Neural progenitor cell (in vitro differentiated cells): ENCODE data around the gene EDN3. TPM values are rescaled to one million over a fixed set of nuclear protein-coding genes. Genes with fewer than 3 reads are reported as not detected.
"Not testable (repeated sequence)": the region's sequence is repeated elsewhere in the genome, so short reads cannot be mapped to it uniquely, and the experiment has no call there.

Source experiments
- DNase-seq: peaks from one replicate; pipeline ENCODE4 v3.0.0-alpha.2; 2016; ENCODE audit warnings: low spot score
- H2AFZ ChIP-seq: fragments of 200-600 bp; sonication (generic); replicated peaks from 2 replicates; pipeline ENCODE4 v1.6.1; 2016; ENCODE audit warnings: antibody characterized with exemption
- H3F3A ChIP-seq: fragments of 200-600 bp; sonication (generic); 2 replicates; pipeline ENCODE4 v1.6.1; 2016; ENCODE audit warnings: antibody characterized with exemption, low read depth
- H3K27ac ChIP-seq: fragments of 200-600 bp; sonication (generic); 2 replicates; pipeline ENCODE4 v1.5.1; 2016; ENCODE audit warnings: mild to moderate bottlenecking
- H3K27me3 ChIP-seq: fragments of 200-600 bp; sonication (generic); 2 replicates; pipeline ENCODE4 v1.6.1; 2016; ENCODE audit warnings: mild to moderate bottlenecking, moderate library complexity
- H3K36me3 ChIP-seq: fragments of 200-600 bp; sonication (generic); 2 replicates; pipeline ENCODE4 v1.5.1; 2016
- H3K4me1 ChIP-seq: fragments of 200-600 bp; sonication (generic); 2 replicates; pipeline ENCODE4 v1.6.1; 2016; ENCODE audit warnings: mixed run types
- H3K4me2 ChIP-seq: fragments of 200-600 bp; sonication (generic); 2 replicates; pipeline ENCODE4 v1.6.1; 2016
- H3K4me3 ChIP-seq: fragments of 200-600 bp; sonication (generic); 2 replicates; pipeline ENCODE4 v1.5.1; 2016
- H3K79me2 ChIP-seq: fragments of 200-600 bp; sonication (generic); 2 replicates; pipeline ENCODE4 v1.6.1; 2016; ENCODE audit warnings: low read depth
- H3K9ac ChIP-seq: fragments of 200-600 bp; sonication (generic); 2 replicates; pipeline ENCODE4 v1.6.1; 2016
- H3K9me3 ChIP-seq: fragments of 200-600 bp; sonication (generic); 2 replicates; pipeline ENCODE4 v1.5.1; 2016; ENCODE audit warnings: low read depth
- H4K20me1 ChIP-seq: fragments of 200-600 bp; sonication (generic); 2 replicates; pipeline ENCODE4 v1.6.1; 2016; ENCODE audit warnings: low read depth
- H3K27ac Mint-ChIP-seq: 3 replicates; pipeline ENCODE4 v1.8.0; 2021; ENCODE audit warnings: mixed read lengths
- H3K27me3 Mint-ChIP-seq: 2 replicates; pipeline ENCODE4 v1.8.0; 2022; ENCODE audit warnings: low read depth, mild to moderate bottlenecking, inconsistent platforms, moderate library complexity, mixed read lengths; ENCODE audit not compliant: insufficient read depth
- H3K36me3 Mint-ChIP-seq: 3 replicates; pipeline ENCODE4 v1.8.0; 2021; ENCODE audit warnings: mixed read lengths
- H3K4me1 Mint-ChIP-seq: 3 replicates; pipeline ENCODE4 v1.8.0; 2021; ENCODE audit warnings: mixed read lengths
- H3K4me3 Mint-ChIP-seq: 3 replicates; pipeline ENCODE4 v1.8.0; 2021; ENCODE audit warnings: mild to moderate bottlenecking, moderate library complexity, mixed read lengths
- H3K9me3 Mint-ChIP-seq: 3 replicates; pipeline ENCODE4 v1.8.0; 2020; ENCODE audit warnings: mixed read lengths
- EZH2 ChIP-seq: fragments of 200-600 bp; sonication (generic); IDR thresholded peaks from 2 replicates; pipeline ENCODE4 v1.6.1; 2017; ENCODE audit warnings: antibody characterized with exemption, mild to moderate bottlenecking, moderate library complexity
- EZH2phosphoT487 ChIP-seq: fragments of 200-600 bp; sonication (generic); IDR thresholded peaks from 2 replicates; pipeline ENCODE4 v1.6.1; 2017; ENCODE audit warnings: antibody characterized with exemption
- total RNA-seq: library from RNA; depleted of rRNA; stranded (reverse); fragments of >200 nt; gene quantifications from 2 replicates; pipeline ENCODE4 v1.2.3, GENCODE V29; 2015; ENCODE audit warnings: low replicate concordance
- TF ChIP-seq, protein P1 (sequence below): fragments of 200-600 bp; sonication (generic); IDR thresholded peaks from 2 replicates; pipeline ENCODE4 v1.5.1; 2017; ENCODE audit warnings: antibody characterized with exemption, mild to moderate bottlenecking

Gene EDN3
- total RNA-seq, 1 donor from 2014 or later = not detected

DNA sequence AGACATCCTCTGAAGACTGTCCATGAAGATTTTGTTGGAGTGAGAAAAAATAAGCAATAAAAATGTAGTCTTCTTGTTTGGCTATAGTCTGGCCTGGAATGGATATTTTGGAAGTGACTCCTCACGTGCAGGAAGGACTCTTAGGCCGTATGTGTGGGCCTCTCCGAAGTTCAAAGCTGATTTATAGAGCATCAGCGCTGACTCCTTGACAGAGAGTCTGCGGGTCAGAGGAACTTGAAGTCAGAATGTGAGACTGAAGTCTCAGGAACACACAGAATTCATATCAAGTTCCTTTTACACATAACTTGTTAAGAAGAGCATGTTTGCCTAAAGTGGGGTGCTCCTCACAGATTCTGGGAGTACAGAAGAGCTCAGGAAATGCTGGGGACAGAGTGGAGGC, 36.1 kb downstream of the EDN3 start:
- no peak overlapping the region for H3K9ac ChIP-seq
- no peak overlapping the region for H3K27ac Mint-ChIP-seq
- H3K27ac ChIP-seq = no peak overlapping the region
- H3K36me3 Mint-ChIP-seq = no peaks in the 10 kb centered on the region
- no peak overlapping the region for H3K4me3 Mint-ChIP-seq
- H3K36me3 ChIP-seq = no peaks in the 10 kb centered on the region
- H3K27me3 Mint-ChIP-seq = peaks cover 11% of the 10 kb centered on the region
- TF ChIP-seq EZH2 (no peak), EZH2phosphoT487 (no peak)
- TF ChIP-seq, protein P1, sequence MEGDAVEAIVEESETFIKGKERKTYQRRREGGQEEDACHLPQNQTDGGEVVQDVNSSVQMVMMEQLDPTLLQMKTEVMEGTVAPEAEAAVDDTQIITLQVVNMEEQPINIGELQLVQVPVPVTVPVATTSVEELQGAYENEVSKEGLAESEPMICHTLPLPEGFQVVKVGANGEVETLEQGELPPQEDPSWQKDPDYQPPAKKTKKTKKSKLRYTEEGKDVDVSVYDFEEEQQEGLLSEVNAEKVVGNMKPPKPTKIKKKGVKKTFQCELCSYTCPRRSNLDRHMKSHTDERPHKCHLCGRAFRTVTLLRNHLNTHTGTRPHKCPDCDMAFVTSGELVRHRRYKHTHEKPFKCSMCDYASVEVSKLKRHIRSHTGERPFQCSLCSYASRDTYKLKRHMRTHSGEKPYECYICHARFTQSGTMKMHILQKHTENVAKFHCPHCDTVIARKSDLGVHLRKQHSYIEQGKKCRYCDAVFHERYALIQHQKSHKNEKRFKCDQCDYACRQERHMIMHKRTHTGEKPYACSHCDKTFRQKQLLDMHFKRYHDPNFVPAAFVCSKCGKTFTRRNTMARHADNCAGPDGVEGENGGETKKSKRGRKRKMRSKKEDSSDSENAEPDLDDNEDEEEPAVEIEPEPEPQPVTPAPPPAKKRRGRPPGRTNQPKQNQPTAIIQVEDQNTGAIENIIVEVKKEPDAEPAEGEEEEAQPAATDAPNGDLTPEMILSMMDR = no peak
- no peaks in the 10 kb centered on the region for H3K9me3 Mint-ChIP-seq
- no peak for DNase-seq
- H3F3A ChIP-seq = no peaks in the 10 kb centered on the region
- H3K79me2 ChIP-seq = no peaks in the 10 kb centered on the region
- H3K9me3 ChIP-seq = no peaks in the 10 kb centered on the region
- H3K4me2 ChIP-seq = no peak overlapping the region
- no peaks in the 10 kb centered on the region for H3K27me3 ChIP-seq
- H3K4me1 ChIP-seq = no peaks in the 10 kb centered on the region
- no peaks in the 10 kb centered on the region for H3K4me1 Mint-ChIP-seq
- no peak overlapping the region for H2AFZ ChIP-seq
- H4K20me1 ChIP-seq = no peaks in the 10 kb centered on the region
- H3K4me3 ChIP-seq = no peak overlapping the region

DNA sequence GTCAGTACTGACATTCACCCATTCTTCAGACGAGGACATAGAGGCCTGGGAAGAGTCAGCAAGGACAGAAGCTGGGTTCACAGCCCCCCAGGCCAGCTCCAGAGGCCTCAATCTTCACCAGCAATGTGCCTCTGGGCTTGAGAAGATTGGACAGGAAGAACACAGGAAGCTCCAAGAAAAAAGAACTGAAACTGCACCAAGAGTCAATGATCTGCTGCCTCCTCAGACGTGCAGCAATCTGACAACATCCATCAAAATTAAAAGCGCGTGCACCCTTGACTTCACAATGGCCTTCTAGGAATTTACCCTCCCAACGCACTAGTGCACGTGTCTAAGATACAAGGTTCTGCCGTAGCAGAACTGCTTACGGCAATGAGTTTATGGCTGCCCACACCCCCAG, 38.0 kb downstream of the EDN3 start:
- H3K27ac ChIP-seq, H3K9ac ChIP-seq, H3K27me3 ChIP-seq, H3K4me1 Mint-ChIP-seq, H3K27ac Mint-ChIP-seq, H3K9me3 ChIP-seq, H3F3A ChIP-seq, H3K4me2 ChIP-seq, H3K4me1 ChIP-seq, H4K20me1 ChIP-seq, DNase-seq, H2AFZ ChIP-seq, H3K36me3 Mint-ChIP-seq, H3K79me2 ChIP-seq, H3K4me3 Mint-ChIP-seq, H3K27me3 Mint-ChIP-seq, H3K9me3 Mint-ChIP-seq, H3K36me3 ChIP-seq, H3K4me3 ChIP-seq: not testable (repeated sequence)

DNA sequence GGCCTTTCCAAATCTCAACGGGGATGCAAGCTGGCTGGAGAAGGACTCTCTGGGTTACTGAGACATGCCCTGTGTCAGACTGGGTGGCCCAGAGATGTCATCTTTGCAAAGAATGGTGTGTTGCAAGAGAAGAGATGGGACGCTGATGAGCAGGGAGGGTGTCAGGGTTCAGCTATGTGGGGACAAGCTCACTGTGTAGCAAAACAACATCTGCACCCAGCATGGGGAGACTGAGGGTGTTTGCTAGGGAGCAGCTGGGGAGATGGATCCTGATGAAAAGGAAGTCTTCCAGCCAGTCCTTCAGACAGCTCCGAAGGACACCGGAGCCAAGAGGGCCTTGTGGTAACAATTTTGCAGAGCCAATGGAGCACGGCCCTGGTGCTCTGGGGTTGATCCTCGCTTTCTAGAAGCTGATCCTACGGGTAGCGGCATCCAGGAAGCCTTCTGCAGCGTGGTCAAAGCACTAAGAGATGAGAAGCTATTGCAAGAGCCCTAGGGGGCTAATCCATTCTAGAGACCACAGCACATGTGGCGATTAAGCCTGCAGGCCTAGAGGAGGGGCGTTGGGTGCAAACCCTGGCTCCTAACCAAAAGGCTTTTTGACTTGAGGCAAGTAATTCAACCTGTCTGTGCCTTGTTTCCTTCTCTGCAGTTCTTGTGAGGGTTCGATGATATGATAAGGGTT, 39.9 kb downstream of the EDN3 start:
- H3F3A ChIP-seq = no peaks in the 10 kb centered on the region
- H3K4me3 ChIP-seq = no peak overlapping the region
- no peaks in the 10 kb centered on the region for H3K4me1 ChIP-seq
- H3K27ac Mint-ChIP-seq = no peak overlapping the region
- H3K27ac ChIP-seq = no peak overlapping the region
- no peaks in the 10 kb centered on the region for H3K9me3 ChIP-seq
- H3K4me3 Mint-ChIP-seq = no peak overlapping the region
- TF ChIP-seq EZH2 (no peak), EZH2phosphoT487 (no peak)
- TF ChIP-seq, protein P1 = no peak
- no peak overlapping the region for H2AFZ ChIP-seq
- H3K79me2 ChIP-seq = no peaks in the 10 kb centered on the region
- no peaks in the 10 kb centered on the region for H3K36me3 Mint-ChIP-seq
- peaks cover 9% of the 10 kb centered on the region for H3K27me3 Mint-ChIP-seq
- no peak overlapping the region for H3K9ac ChIP-seq
- H3K4me1 Mint-ChIP-seq = no peaks in the 10 kb centered on the region
- no peaks in the 10 kb centered on the region for H4K20me1 ChIP-seq
- peaks cover 4% of the 10 kb centered on the region for H3K9me3 Mint-ChIP-seq
- no peak for DNase-seq
- H3K4me2 ChIP-seq = no peak overlapping the region
- H3K36me3 ChIP-seq = no peaks in the 10 kb centered on the region
- no peaks in the 10 kb centered on the region for H3K27me3 ChIP-seq

DNA sequence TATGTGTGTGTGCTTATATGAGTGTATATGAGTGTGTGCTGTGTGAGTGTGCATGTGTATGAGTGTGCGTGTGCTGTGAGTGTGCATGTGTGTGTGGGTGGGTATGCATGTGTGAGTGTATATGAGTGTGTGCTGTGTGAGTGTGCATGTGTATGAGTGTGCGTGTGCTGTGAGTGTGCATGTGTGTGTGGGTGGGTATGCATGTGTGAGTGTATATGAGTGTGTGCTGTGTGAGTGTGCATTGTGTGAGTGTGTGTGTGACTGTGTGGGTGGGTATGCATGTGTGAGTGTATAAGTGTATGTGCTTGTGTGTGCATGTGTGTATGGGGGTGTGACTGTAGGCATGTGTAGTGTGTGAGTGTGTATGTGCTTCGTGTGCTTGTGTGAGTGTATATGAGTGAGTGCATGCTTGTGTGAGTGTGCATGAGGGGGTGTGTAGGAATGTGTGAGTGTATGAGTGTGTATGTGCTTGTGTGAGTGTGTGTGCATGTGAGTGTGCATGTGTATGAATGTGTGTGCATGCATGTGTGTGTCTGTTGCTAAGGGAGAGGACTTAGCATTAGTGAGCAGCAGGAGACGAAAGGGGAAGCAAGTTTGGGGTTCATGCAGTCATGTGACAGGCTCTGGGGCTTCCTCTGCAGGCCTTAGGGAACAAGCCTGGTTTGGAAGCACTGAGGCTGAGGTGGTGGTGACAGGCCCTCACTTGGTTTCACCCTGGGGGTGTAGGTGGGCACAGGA, 41.0 kb downstream of the EDN3 start:
- not testable (repeated sequence) for H3K27me3 ChIP-seq, H2AFZ ChIP-seq, H3K9ac ChIP-seq, H3K4me1 Mint-ChIP-seq, H3F3A ChIP-seq, H3K4me3 Mint-ChIP-seq, H3K27ac Mint-ChIP-seq, DNase-seq, H3K79me2 ChIP-seq, H3K4me1 ChIP-seq, H3K36me3 ChIP-seq, H3K4me2 ChIP-seq, H3K9me3 ChIP-seq, H3K4me3 ChIP-seq, H3K27ac ChIP-seq, H4K20me1 ChIP-seq, H3K9me3 Mint-ChIP-seq, H3K27me3 Mint-ChIP-seq, H3K36me3 Mint-ChIP-seq
